Caco-2 (cell line): ENCODE measurements around the gene CDRT15. TPM values are rescaled to one million over a fixed set of nuclear protein-coding genes. Genes with fewer than 3 reads are reported as not detected.

Experiments used
- BruUV-seq: library from RNA; stranded (reverse); fragments of 400-500 nt; replicated peaks from 2 replicates; lab custom pipeline; 2021; lab: Mats Ljungman, UMichigan
- CTCF ChIA-PET: fragments of 300-600 bp; sonication (Branson Sonifier 250); formaldehyde crosslinking; loops from one replicate; lab custom pipeline; 2022; ENCODE audit warnings: antibody characterized with exemption; lab: Charles Lee
- POLR2A ChIA-PET: fragments of 300-600 bp; sonication (Branson Sonifier 250); formaldehyde crosslinking; loops from one replicate; lab custom pipeline; 2022; ENCODE audit warnings: antibody characterized with exemption; lab: Charles Lee
- DNase-seq, 2 experiments: peaks; one replicate each; pipeline versions ENCODE4 v3.0.0 to v3.0.0-alpha.2; 2020 to 2022
- H3K27me3 ChIP-seq: replicated peaks from 2 replicates; pipeline ENCODE4 v1.6.0; 2011; ENCODE audit warnings: low read length; ENCODE audit not compliant: control insufficient read depth, insufficient read depth
- H3K36me3 ChIP-seq: 2 replicates; pipeline ENCODE4 v1.5.1; 2011; ENCODE audit warnings: low read length; ENCODE audit not compliant: control insufficient read depth, insufficient read depth
- H3K4me1 ChIP-seq: fragments of 250-450 bp; sonication (Bioruptor Pico); 2 replicates; pipeline ENCODE4 v1.5.1; 2020; ENCODE audit warnings: mild to moderate bottlenecking
- H3K4me3 ChIP-seq: 2 replicates; pipeline ENCODE4 v1.5.1; 2011; ENCODE audit warnings: low read depth, mild to moderate bottlenecking, control low read depth, low read length
- H3K9me3 ChIP-seq: fragments of 250-450 bp; sonication (Bioruptor Pico); 2 replicates; pipeline ENCODE4 v1.5.1; 2020; ENCODE audit warnings: mild to moderate bottlenecking, moderate library complexity
- H3K27ac Mint-ChIP-seq: one replicate; pipeline ENCODE4 v1.8.0; 2022; ENCODE audit warnings: mixed read lengths; ENCODE audit not compliant: unreplicated experiment
- H3K27me3 Mint-ChIP-seq: one replicate; pipeline ENCODE4 v1.8.0; 2022; ENCODE audit warnings: mixed read lengths; ENCODE audit not compliant: insufficient read depth, unreplicated experiment
- H3K36me3 Mint-ChIP-seq: one replicate; pipeline ENCODE4 v1.8.0; 2022; ENCODE audit warnings: mild to moderate bottlenecking, mixed read lengths; ENCODE audit not compliant: insufficient read depth, unreplicated experiment
- H3K4me1 Mint-ChIP-seq: one replicate; pipeline ENCODE4 v1.8.0; 2022; ENCODE audit warnings: low read depth, mixed read lengths; ENCODE audit not compliant: unreplicated experiment
- H3K4me3 Mint-ChIP-seq: one replicate; pipeline ENCODE4 v1.8.0; 2022; ENCODE audit warnings: mild to moderate bottlenecking, moderate library complexity, mixed read lengths; ENCODE audit not compliant: unreplicated experiment
- H3K9me3 Mint-ChIP-seq: one replicate; pipeline ENCODE4 v1.8.0; 2022; ENCODE audit warnings: mixed read lengths; ENCODE audit not compliant: unreplicated experiment
- intact Hi-C: fragments of 100-400 bp; cut with micrococcal nuclease; formaldehyde crosslinking; loops from one replicate; pipeline ENCODE4 v1.10.0; 2022; ENCODE audit not compliant: unreplicated experiment
- total RNA-seq: library from RNA; stranded (reverse); gene quantifications from 2 replicates; pipeline ENCODE4 v1.2.3, GENCODE V29; 2022
- TF ChIP-seq, protein P1 (sequence below), 2 experiments: fragments of 200-600 bp in 1 of 2; IDR thresholded peaks; 1 replicate in 1 of 2; 2 replicates in 1 of 2; pipeline versions ENCODE4 v1.5.1 to v1.8.0; 2011 to 2022; ENCODE audit warnings: antibody characterized with exemption in 1 of 2, control low read depth in 1 of 2, inconsistent platforms in 1 of 2, low read depth in 1 of 2, low read length in 1 of 2, mild to moderate bottlenecking in 1 of 2, moderate library complexity in 1 of 2; ENCODE audit not compliant: insufficient read depth in 1 of 2, severe bottlenecking in 1 of 2, unreplicated experiment in 1 of 2

CDRT15 gene
- total RNA-seq, 1 experiment from 2014 or later = not detected

DNA sequence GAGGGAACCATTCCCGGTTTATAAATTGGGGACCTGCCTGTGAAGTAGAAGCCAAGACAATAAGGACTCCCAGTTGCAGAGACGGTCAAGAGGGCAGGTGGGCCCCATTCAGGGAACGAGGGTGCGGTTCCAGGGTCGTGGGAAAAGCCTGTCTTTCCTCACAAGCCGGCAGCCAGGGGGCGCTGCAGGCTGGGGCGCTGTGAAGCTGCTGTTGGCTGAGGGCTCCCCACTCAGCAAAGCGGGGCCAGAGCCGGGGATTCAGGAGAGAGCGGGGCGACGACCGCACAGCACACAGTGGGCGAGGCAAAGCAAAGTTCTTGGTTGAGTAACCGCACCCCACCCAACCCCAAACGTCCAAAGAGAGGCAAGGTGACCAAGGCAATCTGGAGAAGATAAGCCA, 24.9 kb downstream of the CDRT15 start:
- Mint-ChIP-seq H3K4me3 (no peak overlapping the region), H3K27me3 (no peaks in the 10 kb centered on the region), H3K36me3 (peaks cover 14% of the 10 kb centered on the region), H3K9me3 (no peaks in the 10 kb centered on the region), H3K27ac (no peak overlapping the region), H3K4me1 (no peaks in the 10 kb centered on the region)
- intact Hi-C loops = no loop called here
- H3K4me1 ChIP-seq = no peaks in the 10 kb centered on the region; the same call in 1 of the 2 replicates
- ChIA-PET POLR2A (no interaction called here), CTCF (no interaction called here)
- DNase-seq = no peak
- no peaks in the 10 kb centered on the region for H3K27me3 ChIP-seq
- H3K36me3 ChIP-seq = no peaks in the 10 kb centered on the region; the same call in 1 of the 2 replicates
- TF ChIP-seq, protein P1, sequence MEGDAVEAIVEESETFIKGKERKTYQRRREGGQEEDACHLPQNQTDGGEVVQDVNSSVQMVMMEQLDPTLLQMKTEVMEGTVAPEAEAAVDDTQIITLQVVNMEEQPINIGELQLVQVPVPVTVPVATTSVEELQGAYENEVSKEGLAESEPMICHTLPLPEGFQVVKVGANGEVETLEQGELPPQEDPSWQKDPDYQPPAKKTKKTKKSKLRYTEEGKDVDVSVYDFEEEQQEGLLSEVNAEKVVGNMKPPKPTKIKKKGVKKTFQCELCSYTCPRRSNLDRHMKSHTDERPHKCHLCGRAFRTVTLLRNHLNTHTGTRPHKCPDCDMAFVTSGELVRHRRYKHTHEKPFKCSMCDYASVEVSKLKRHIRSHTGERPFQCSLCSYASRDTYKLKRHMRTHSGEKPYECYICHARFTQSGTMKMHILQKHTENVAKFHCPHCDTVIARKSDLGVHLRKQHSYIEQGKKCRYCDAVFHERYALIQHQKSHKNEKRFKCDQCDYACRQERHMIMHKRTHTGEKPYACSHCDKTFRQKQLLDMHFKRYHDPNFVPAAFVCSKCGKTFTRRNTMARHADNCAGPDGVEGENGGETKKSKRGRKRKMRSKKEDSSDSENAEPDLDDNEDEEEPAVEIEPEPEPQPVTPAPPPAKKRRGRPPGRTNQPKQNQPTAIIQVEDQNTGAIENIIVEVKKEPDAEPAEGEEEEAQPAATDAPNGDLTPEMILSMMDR (IDR thresholded peaks at IDR 0.05; ENCODE audit: insufficient read depth in 1 of 2, low read depth in 1 of 2, low read length in 1 of 2, severe bottlenecking in 1 of 2, unreplicated experiment in 1 of 2) = no peak
- no peaks in the 10 kb centered on the region for H3K9me3 ChIP-seq
- BruUV-seq = no TSS peak
- no peak overlapping the region for H3K4me3 ChIP-seq

DNA sequence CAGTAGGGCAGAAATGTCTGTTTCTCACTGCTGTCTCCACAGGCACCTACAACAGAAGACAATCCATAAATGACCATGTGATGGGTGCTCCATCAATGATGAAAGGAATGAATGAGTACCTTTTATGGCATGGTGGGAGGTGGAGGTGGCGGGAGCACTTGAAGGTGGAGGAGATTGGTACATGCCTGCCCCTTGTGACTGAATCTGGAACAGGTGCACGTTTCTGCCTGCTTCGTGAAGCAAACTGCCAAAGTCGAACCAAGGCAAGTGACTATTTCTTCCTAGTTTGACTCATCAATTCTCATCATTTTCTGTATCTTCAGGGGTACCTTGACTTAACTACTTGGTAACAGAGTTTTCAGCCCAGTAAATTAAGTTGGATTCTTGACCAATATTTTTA, 25.4 kb downstream of the CDRT15 start:
- DNase-seq = no peak
- H3K4me1 Mint-ChIP-seq = no peaks in the 10 kb centered on the region
- intact Hi-C loops = no loop called here
- H3K9me3 Mint-ChIP-seq = no peaks in the 10 kb centered on the region
- no peaks in the 10 kb centered on the region; the same call in 1 of the 2 replicates for H3K4me1 ChIP-seq
- no peaks in the 10 kb centered on the region; the same call in 1 of the 2 replicates for H3K36me3 ChIP-seq
- no peaks in the 10 kb centered on the region for H3K27me3 Mint-ChIP-seq
- peaks cover 14% of the 10 kb centered on the region for H3K36me3 Mint-ChIP-seq
- ChIA-PET CTCF (no interaction called here), POLR2A (no interaction called here)
- H3K27me3 ChIP-seq = no peaks in the 10 kb centered on the region
- BruUV-seq = no TSS peak
- H3K27ac Mint-ChIP-seq = no peak overlapping the region
- no peak overlapping the region for H3K4me3 ChIP-seq
- TF ChIP-seq, protein P1 (IDR thresholded peaks at IDR 0.05; ENCODE audit: insufficient read depth in 1 of 2, low read depth in 1 of 2, low read length in 1 of 2, severe bottlenecking in 1 of 2, unreplicated experiment in 1 of 2) = no peak
- no peak overlapping the region for H3K4me3 Mint-ChIP-seq
- H3K9me3 ChIP-seq = no peaks in the 10 kb centered on the region

DNA sequence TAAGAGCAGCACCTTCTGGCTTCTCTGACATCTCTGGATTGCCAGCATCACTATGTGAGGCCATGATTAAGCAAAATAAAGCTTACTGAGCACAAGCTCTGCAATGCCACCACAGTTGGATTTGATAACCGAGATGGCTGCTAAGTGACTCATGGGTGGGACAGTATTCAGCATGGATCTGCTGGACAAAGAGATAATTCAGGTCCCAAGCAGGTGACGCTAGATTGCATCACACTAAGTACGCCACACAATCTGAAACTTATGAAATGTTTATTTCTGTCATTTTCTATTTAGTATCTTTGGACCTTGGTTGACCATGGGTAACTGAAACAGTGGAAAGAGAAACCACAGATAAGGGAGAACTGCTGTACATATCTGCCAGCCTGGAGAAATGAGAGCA, 27.4 kb downstream of the CDRT15 start:
- BruUV-seq = no TSS peak
- Histone ChIP-seq H3K4me1 (no peaks in the 10 kb centered on the region; the same call in 1 of the 2 replicates), H3K36me3 (no peaks in the 10 kb centered on the region; the same call in 1 of the 2 replicates), H3K27me3 (no peaks in the 10 kb centered on the region), H3K4me3 (no peak overlapping the region), H3K9me3 (no peaks in the 10 kb centered on the region)
- TF ChIP-seq, protein P1 (IDR thresholded peaks at IDR 0.05; ENCODE audit: insufficient read depth in 1 of 2, low read depth in 1 of 2, low read length in 1 of 2, severe bottlenecking in 1 of 2, unreplicated experiment in 1 of 2) = no peak
- H3K4me3 Mint-ChIP-seq = no peak overlapping the region
- CTCF ChIA-PET = no interaction called here
- peaks cover 5% of the 10 kb centered on the region for H3K4me1 Mint-ChIP-seq
- peaks cover 20% of the 10 kb centered on the region for H3K36me3 Mint-ChIP-seq
- no peaks in the 10 kb centered on the region for H3K27me3 Mint-ChIP-seq
- H3K27ac Mint-ChIP-seq = no peak overlapping the region
- intact Hi-C loops = no loop called here
- peak; percentile 17 to 38 for DNase-seq
- H3K9me3 Mint-ChIP-seq = no peaks in the 10 kb centered on the region
- POLR2A ChIA-PET = no interaction called here
